GM21360 (cell line): ENCODE data around the gene KCNJ1.
A peak's percentile ranks its signal among the peaks of the same experiment; 100 is the strongest.

Source experiments
- ATAC-seq: cut with Tn5 transposase; IDR thresholded peaks from one replicate; pipeline ENCODE4 v1.9.1; 2021; ENCODE audit warnings: mild to moderate bottlenecking, moderate library complexity; ENCODE audit not compliant: unreplicated experiment

The KCNJ1 gene

DNA sequence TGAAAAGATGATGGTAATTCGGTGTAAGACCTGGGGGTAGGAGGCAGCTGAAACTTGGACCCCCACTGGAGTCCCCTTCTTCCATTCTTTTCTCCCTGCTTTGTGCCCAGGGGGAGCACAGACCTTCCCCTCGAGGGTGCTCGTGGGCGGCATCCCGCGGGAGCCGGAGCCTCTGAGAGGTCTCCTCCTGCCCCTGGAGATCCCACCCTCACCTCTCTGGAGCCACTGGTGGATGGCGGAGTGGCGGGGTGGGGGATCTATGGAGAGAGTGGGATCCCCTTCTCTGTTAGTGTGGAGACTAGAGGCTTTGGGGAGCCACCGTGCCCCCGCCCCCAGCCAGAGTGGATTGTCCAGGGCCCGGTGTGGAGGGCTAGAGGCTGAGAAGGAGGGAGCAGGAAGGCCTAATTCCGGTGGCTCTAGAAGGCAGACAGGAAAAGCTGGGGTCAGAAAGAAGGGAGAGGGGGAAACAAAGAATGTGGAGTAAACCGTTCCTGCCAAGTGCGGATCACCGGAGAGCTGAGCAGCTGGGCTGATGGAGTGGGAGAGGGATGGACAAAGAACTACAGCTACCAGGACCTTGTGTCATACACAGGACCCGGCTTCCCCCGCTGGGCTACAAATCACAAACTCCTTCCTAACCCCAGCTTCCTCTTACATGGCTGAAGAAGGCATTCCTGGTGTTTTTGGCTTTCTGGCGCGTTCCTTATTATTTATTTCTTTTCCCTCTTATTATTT is 41.9 kb downstream of the KCNJ1 start:
- no peak for ATAC-seq

DNA sequence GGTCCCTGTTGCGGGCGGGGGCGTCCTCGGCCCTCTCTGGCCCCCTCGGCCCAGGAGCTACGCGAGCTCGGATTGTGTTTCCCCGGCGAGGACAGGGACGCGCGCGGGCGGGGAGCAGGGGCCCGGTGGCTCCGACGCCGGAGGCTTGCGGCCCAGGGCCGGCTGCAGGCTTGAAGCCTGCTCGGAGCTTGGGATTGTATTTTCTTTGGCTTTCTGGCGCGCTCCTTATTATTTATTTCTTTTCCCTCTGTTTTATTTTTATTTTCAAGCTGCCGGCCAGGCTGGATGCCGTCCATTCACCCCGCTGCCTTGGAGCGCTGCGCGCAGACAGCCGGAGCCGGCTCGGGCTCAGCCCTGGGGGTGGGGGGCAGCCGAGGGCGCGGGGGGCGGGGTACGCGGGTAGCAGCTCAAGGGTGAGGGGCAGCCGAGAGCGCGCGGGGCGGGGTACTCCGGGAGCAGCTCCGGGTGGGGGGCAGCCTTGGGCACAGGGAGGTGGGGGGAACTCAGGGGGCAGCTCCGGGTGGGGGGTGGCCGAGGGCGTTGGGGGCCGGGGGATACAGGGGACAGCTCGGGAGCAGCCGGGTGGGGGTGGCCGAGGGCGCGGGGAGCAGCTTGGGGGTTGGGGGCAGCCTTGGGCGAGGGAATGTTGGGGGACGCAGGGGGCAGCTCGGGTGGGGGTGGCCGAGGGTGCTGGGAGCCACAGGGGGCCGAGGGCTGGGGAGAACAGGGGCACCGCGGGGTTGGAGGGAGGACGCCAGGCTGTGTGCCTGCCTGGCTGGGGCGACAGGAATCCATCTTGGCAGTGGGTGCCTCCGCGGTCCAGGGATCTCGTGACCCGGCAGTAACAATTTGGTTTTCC is 42.7 kb downstream of the KCNJ1 start:
- no peak for ATAC-seq

DNA sequence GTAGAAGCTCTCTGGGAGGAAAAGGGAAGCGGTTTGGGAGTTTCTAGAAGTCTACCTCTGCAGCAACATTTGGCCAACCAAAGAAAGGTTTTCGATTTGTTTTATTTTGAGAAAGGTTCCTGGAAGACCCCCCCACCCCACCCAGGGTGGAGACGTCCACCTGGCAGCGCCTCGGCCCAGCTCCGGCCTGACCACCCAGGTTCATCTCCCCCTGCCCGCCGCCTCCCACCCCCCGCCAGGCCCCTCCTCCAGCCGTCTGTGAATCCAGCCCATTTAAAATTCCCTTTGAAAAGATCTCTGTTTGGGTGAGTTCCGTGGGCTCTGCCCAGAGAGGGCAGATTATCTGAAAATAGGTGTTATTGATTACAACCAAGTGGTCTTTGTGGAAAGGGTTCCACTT is 43.3 kb downstream of the KCNJ1 start:
- ATAC-seq: no peak

DNA sequence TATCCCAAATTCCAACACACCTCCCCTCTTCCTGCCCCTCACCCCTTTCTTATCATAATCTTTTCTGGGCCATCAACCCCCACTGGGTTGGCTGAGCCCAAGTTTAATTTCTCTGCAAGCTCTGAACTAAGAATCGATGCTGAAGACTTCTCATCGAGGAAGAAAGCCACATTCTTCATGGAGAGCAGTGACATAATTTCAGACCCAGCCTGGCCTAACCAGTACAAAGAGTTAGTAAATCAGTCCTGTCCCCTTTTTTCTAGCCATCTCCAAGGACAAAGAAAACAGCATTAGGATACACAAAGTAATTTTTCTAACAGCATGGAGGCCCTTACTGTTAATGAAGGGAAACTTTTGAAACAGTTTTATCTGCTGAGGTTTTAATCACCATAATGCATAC is 45.0 kb downstream of the KCNJ1 start:
- ATAC-seq: no peak

DNA sequence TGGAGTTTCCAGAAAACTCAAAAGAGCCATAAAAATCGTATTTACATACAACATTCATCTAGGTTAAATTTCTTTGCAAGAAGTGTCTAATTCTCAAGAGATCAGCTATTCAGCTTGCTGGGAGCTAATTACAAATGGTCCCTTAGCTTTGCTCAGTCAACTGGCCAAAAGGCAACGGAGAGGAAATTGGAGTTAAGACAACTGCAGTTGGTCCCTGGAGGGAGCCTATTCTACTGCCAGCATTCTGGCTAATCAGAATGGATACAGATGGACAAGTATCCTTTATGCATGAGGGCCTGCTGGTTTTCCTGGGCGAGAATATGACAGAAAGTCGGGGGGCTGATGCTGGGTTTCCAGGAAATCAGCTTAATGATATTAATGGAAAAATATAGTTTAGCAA is 45.5 kb downstream of the KCNJ1 start:
- no peak for ATAC-seq

DNA sequence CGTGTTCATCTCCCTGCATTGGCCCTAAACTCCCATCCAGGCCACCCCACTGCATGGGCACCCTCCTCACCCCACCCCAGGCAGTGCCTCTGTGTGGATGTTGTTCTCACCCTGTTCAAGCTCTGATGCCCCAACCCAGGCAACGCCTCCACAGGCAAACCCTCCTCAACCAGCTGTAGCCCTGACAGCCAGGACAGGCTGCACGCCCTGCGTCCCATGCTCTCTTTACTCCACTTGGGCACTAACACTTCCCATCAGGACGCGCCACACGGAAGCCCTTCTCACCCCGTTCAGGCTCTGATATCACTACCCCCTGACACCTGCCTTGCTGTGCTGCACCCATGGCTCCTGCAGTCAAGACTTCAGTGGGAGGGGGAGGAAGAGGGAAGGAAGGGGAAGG is 47.9 kb downstream of the KCNJ1 start:
- ATAC-seq: no peak

DNA sequence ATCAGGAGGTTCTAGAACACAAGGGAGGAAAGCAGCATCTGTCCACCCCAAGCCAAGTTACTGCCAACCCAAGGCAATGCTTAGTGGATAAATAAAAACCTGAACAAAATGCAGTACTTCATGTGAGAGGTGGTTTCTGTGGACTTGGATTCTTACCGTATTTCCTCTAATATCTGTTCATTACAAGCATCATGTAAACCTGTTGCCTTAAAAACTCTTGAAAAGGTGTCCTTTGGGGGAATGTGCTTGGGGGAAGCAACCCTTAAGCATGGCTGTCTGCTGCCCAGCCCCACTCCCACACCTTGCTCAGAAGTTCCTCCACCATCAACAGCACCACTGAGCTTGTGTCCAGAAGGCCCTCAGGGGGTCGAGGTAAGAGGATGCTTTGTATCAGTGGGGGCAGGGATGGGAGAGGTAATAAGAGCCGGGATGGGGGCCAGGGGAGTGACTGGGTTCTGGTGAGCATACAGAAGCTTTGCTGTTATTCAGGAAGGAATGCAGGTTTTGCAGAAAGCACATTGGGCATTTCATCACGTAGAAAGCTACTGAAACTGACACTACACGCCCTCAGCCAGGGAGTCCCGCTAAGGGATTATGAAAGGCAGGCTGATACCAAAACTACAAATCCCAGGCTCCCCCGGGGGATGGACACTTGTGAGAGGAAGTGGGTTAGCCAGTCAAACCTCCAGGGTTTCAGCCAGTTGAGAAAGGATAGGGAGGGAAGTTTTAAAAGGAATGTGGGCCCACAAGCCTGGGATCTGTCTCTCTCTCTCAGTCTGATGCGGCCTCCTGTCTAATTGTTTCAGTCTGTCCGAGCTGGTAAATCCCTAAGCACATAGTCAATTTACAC is 52.0 kb downstream of the KCNJ1 start:
- no peak for ATAC-seq

DNA sequence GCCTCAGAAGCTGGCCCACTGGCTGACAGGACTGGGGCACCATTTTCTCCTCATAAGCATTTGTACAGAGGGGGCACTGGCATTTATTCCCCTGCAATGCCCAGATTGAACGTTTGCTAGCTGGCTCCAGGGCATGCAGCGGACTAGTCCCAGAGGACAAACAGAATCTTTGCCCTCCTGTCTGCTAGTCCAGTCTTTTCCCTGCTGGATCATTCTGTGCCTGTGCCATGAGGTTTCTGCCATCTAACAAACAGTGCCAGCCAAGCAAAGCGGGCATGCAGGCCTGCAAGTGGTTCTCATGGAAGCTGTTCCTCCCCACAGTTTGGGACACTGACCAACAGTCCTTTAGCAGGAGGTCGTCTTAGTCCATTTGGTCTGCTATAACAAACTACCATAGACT is 53.4 kb downstream of the KCNJ1 start:
- no peak for ATAC-seq

DNA sequence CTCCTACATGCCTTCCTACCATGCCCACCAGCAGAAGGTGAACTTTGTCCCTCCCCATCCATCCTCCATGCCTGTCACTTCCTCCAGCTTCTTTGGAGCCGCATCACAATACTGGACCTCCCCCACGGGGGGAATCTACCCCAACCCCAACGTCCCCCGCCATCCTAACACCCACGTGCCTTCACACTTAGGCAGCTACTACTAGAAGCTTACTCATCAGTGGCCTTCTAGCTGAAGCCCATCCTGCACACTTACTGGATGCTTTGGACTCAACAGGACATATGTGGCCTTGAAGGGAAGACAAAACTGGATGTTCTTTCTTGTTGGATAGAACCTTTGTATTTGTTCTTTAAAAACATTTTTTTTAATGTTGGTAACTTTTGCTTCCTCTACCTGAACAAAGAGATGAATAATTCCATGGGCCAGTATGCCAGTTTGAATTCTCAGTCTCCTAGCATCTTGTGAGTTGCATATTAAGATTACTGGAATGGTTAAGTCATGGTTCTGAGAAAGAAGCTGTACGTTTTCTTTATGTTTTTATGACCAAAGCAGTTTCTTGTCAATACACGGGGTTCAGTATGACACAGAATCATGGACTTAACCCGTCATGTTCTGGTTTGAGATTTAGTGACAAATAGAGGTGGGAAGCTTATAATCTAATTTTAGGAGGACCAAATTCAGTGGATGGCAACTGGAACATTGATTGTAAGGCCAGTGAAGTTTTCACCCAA is 56.1 kb downstream of the KCNJ1 start:
- ATAC-seq: no peak

DNA sequence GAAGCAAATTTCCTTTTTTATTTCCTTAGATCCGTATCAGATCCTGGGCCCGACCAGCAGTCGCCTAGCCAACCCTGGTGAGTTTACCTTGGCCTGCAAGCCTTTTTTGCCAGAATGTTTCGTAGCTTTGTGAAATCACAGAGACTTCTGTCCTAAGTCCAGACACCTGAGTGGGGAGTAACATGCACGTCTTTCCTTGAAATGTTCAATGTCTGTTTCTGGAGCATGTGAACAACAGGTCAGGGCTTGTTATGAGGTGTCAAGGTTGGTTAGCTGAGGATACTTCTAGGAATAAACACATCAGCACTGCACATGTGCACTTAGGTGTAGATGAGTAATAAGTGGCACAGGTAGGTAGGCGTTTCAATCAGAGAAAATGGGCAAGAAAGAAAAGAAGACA is 58.0 kb downstream of the KCNJ1 start:
- no peak for ATAC-seq

DNA sequence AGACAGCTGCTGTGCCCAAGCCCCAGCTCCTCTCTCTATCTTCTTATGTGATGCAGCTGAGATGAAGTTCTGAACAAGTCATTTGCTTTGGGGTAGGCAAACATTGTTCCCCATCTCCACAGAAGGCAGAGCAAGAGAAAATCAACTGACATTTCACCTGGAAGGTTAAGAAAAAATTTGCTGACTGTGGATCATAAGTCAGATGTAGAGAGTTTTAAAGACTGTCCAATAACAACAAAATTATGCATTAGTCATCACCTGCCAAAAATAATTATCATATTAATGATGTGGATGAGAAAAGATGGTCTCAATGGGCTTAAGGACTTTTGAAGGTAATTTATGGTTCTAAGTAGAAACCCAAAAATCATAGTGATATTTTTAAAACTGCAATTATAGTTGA is 59.2 kb downstream of the KCNJ1 start:
- no peak for ATAC-seq

DNA sequence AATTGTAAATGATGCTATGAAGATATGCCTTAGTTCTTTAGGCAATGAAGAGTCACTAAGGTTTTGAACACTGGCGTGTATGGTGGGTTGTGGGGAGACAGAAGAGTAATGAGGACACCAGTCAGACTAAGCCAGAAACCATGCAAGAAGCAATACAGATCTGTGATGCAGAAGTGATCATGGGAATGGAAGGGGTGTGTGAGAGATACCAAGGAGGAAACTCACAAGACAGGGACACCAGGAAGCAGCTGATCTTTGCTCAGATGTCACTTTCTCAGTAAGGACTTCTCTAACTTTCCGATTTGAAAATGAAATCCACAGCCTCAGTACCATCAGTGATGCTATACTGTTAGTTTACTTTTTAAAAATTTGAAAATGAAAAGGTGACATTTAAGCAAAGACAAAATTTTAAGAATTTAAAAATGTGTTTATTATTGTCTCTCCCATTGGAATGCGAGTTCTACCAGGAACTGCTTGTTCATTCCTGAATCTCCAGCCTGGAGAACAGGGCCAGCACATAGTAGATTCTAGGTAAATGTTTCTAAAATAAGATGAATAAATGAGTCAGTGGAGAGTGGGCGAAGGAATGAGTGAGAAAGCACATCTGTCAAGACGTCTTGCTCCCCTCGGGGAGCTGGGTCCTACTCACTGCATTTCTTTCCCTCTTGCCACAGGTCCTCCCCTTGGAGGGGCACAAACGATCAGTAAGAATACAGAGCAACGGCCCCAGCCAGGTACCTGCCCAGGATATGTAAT is 60.4 kb downstream of the KCNJ1 start:
- ATAC-seq: no peak

DNA sequence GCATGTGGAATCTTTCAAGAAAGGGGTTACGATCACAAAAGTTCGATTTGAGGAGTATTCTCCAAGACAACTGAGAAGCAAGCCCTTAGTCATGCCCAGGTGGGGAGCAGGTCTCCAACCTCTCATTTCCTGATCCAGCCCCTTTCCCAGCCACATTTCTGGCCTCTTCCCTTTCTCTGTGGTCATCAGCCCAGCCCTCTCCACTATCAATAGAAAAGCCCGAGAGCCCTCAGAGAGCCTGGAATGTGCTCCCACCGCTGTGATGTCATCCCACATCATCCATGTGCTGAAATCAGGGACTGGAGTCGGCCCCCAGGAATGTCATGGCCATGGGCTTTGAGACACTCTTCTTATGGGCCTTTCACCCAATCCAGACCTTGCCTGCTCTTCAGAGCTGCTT is 62.6 kb downstream of the KCNJ1 start:
- no peak for ATAC-seq

DNA sequence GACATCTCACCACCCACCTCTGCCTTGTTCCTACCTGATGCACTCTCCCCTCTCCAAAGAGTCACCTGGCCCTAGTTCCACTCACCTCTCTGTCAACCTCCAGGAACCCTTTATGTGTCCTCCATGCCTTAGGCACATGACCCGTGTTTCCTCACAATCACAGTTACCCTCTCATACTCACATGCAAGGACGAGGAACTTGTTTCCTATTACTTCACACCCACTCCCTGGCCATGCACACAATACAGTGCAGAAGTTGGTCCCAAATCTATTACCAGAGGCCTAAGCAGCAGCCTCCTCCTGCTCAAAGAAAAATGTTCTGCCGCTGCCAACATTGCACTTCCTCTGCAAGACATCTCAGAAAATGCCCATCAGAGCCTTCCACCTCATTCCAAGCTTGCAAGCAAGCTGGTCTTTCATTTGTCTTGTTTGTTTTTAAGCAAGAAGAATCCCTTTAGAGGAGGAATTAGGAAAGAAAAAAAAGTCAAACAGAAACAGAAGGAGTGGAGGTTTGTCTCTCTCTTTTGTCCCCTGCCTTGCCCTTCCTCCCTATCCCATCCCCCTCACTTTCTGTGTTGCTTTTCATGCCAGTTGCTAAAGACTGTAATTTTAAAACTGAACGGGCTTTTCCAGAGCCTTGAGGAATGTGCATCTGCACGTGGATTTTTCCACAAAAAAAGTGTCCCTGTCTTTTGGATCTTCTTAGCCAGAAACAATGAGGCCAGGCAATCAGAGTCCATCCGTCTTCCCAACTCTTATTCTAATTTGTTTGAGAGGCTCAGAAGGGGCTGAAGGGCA is 63.4 kb downstream of the KCNJ1 start:
- ATAC-seq: no peak

DNA sequence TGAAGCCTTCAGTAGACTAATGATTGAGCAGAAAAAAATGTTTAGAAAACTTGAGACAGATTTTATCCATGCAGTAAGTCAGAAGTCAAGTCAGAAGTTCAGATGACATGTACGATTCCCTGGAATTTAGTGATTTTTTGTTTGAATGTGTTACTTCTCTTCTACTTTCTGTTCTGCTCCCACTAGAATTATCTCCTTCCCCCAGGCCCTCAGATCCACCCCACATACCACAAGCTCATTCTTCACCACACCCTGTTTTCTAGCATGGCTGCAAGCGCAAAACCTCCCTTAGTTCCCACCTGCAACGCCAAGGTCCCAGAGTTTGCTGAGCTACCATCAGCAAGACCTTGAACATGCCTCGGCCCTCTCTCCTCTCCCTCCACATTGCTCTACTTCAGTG is 64.1 kb downstream of the KCNJ1 start:
- ATAC-seq: no peak

DNA sequence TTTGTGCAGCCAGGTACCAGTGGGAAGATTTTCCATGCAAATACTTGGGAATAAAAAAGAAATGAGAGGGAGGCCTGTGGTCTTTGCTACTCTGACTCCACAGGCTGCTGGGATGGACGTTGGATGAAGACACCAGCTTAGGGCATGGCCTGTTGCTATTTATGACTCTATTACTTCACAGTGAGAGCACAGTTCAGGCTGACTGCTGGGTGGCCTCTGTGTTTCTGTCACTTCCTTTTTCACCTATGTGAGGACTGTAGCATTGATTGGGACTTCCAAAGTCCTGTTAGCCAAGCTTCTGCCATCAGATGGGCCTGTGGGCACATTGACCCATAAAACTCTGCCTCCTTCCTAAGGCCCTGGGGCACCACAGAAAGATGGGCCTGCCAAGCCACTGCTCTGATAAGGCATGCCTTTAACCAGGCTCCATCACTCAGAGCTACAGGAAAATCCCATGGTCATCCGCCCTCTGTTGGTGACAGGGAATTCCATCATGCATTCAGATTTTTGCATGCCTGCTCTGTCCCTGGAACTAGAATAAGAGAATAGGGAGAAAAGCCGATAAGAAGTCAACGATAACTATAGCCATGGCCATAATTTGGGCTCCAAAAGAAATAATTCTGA is 64.6 kb downstream of the KCNJ1 start:
- ATAC-seq: peak; percentile 68

DNA sequence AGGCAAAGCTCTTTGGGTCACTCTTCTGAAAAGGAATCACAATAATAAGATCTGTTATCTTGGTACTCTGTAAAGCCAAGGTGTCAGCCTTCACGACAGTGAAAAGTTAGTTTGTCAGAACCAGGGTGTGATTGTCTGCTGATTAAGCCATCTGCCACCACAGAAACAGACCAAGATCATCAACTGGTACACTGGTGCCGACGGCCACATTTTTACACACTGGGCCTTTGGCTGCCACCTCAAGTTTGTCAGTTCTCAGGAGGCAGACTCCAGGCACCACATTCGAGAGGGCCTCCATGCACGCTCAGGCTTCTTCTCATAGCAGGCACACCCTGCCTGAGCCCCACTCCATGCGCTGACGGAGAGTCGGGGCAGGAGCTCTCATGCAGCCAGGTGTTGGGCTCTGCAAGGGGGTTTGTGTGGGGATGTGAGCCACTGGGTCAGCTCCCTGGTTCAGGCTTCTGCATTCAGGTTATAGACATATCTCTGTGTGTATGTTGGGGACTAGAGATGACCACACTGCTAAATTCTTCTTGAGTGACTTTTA is 66.2 kb downstream of the KCNJ1 start:
- no peak for ATAC-seq

DNA sequence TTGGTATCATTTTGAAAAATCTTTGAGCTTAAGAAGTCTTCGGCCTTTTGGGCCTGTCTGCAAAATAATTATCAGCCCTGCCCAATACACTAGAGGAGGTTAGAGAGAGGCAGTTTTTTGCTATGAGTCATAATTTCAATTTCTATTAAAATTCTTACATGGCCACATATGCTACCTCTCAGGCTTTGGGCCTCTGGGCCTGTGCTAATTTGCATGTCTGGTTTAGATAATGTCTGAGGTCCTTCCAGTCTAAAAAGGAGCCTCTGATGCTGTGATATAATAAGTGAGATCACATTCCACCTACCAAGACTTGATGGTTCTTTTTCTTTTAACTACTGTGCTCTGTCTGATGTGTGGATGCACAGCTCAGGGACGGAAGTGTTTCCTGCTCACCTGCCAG is 70.8 kb downstream of the KCNJ1 start:
- peak; percentile 99 for ATAC-seq

DNA sequence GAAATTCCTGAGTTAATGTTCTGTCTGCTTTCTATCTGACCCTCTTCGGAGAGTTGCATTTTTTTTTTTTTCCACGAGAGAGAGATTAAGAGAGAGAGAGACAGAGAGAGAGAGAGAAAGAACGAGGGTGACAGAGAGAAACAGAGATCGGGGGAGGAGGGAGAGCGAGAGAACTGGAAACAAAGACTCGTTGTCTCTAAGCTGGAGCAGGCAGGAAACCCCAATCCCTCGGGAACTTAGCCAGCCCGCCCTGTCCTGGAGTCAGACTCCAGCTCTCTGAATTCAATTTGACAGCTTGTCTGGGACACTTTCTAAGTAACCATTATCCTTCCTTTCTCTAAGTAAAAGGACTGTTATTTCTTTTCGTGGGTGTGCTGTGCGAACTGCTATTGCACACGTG is 76.9 kb downstream of the KCNJ1 start:
- ATAC-seq: no peak
